HG02623 (cell line): ENCODE data around the gene MXRA5.
"Not testable (repeated sequence)": the region's sequence is repeated elsewhere in the genome, so short reads cannot be mapped to it uniquely, and the experiment has no call there.

ENCODE experiments used
- ATAC-seq: cut with Tn5 transposase; IDR thresholded peaks from one replicate; pipeline ENCODE4 v1.9.1; 2021; ENCODE audit warnings: moderate library complexity; ENCODE audit not compliant: unreplicated experiment

The MXRA5 gene

GRCh38 chrX:3345281-3346191 is 916 bp downstream of the MXRA5 start:
- no peak for ATAC-seq

GRCh38 chrX:3343569-3343968 is 2.9 kb downstream of the MXRA5 start:
- ATAC-seq = not testable (repeated sequence)

GRCh38 chrX:3340016-3340415 is 6.4 kb downstream of the MXRA5 start:
- no peak for ATAC-seq

- no peak for ATAC-seq
Measured at GRCh38 chrX:3326681-3327080, 19.8 kb downstream of the MXRA5 start.

- ATAC-seq = no peak
Measured at GRCh38 chrX:3320471-3321046, 25.9 kb downstream of the MXRA5 start.

- no peak for ATAC-seq
Measured at GRCh38 chrX:3317191-3317718, 29.2 kb downstream of the MXRA5 start.

- ATAC-seq = no peak
Measured at GRCh38 chrX:3312109-3312508, 34.3 kb downstream of the MXRA5 start.

GRCh38 chrX:3307881-3308280 is 38.6 kb downstream of the MXRA5 start:
- ATAC-seq = no peak

- ATAC-seq = no peak
Measured at GRCh38 chrX:3299636-3300035, 46.8 kb downstream of the MXRA5 start.

GRCh38 chrX:3295731-3296130 is 50.7 kb downstream of the MXRA5 start:
- no peak for ATAC-seq

GRCh38 chrX:3293251-3293650 is 53.2 kb downstream of the MXRA5 start:
- ATAC-seq = no peak

- ATAC-seq = no peak
Measured at GRCh38 chrX:3290561-3290960, 55.9 kb downstream of the MXRA5 start.

GRCh38 chrX:3286196-3286945 is 60.1 kb downstream of the MXRA5 start:
- ATAC-seq = no peak

GRCh38 chrX:3280706-3281105 is 65.7 kb downstream of the MXRA5 start:
- ATAC-seq = no peak

- not testable (repeated sequence) for ATAC-seq
Measured at GRCh38 chrX:3273668-3274067, 72.8 kb downstream of the MXRA5 start.

- no peak for ATAC-seq
Measured at GRCh38 chrX:3271834-3272186, 74.6 kb downstream of the MXRA5 start.

- ATAC-seq = no peak
Measured at GRCh38 chrX:3271183-3271833, 75.1 kb downstream of the MXRA5 start.

GRCh38 chrX:3268829-3269228 is 77.6 kb downstream of the MXRA5 start:
- ATAC-seq = no peak

- no peak for ATAC-seq
Measured at GRCh38 chrX:3263681-3264126, 82.7 kb downstream of the MXRA5 start.

- no peak for ATAC-seq
Measured at GRCh38 chrX:3262901-3263300, 83.6 kb downstream of the MXRA5 start.
